HG03558 (cell line): ENCODE measurements around the gene GNAL.
A peak's percentile ranks its signal among the peaks of the same experiment; 100 is the strongest.

Experiments
- ATAC-seq: cut with Tn5 transposase; IDR thresholded peaks from one replicate; pipeline ENCODE4 v1.9.1; 2021; ENCODE audit warnings: moderate number of reproducible peaks; ENCODE audit not compliant: unreplicated experiment; ENCODE audit errors: extremely low read depth

GNAL gene

DNA sequence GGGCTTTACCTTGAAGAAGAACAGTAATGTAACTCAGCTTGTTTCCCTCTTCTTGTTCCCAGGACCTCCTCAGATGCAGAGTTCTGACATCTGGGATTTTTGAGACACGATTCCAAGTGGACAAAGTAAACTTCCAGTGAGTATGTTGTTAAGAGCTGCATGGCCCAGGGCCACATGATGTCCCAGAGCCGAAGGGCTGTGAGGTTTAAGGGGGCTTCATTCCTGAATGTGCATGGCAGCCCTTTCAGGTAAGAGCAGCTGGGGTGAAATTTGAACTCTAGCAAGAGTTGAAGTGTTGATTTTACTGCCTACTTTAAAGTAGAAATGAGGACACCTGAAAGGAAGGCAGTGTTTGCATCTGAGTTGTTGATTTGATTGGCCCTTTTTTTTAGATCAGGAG lies 175.4 kb downstream of the GNAL start:
- ATAC-seq = no peak

DNA sequence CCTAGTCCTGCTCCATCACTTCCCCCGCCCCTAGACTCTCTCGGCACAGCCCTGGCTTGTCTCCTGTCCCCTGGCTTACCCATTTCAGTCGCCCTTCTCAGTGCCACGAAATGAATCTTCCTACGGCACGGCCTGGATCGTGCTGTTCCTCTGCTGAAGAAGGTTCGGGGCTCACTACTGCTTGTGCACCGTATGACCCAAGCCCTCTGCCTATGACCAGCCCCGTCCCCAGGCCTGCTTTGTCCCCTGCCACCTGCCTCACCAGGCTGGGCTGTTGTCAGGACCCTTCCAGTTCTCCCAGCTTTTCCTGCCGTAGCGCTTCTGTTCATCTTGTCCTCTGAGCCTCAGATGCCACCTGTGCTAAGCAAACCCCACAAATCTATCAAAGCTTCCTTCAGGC lies 176.0 kb downstream of the GNAL start:
- ATAC-seq = no peak

DNA sequence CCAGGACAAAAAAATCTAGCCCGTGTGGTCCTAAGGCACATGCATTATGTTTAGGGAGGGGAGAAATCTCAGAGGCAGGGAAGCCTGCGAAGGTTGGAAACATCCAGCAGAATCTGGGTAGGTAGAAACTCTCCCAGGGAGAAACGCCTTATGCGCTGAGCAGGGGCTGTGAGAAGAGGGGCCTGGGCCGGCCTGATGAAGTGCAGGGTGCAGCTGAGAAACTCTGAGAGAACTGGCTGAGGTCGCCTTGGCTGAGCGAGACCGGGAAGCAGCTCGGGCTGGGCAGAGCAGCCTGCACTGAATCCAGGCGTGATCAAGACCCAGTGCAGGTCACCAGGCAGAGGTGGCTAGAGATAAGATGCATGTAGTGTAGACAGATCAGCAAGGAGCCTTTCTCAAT lies 177.3 kb downstream of the GNAL start:
- ATAC-seq = no peak

DNA sequence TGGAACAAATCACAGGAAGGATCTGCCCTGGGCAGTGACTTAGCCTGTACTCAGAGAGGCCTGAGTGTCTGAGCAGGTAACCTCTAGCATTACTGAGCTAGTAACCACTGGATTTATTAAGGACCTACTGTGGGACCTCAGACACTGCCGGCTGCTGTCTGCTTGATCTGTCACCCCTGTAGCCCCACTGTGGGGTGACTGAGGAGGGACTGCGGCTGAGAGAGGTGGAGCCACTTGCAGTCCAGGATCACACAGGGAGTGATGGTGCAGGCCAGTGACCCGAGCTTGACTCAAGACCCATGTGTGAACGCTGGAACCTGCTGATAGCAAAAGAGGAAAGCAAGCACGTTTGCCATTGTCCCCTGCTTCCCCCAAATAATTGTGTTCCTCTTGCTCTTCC lies 177.7 kb downstream of the GNAL start:
- ATAC-seq = no peak

DNA sequence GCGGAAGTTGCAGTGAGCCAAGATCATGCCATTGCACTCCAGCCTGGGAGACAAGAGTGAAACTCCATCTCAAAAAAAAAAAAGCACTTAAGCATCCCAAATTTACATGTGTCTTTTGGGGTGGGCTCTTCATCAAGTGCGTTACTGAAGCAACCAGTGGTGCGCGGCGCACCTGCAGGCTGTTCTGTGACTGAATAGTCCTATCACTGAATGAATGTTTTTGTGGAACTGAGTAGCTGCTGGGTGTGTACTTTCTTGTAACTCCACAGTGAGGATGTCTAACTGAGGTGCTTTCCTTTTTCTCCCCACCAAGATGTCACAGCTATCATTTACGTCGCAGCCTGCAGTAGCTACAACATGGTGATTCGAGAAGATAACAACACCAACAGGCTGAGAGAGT lies 179.2 kb downstream of the GNAL start:
- ATAC-seq = no peak

DNA sequence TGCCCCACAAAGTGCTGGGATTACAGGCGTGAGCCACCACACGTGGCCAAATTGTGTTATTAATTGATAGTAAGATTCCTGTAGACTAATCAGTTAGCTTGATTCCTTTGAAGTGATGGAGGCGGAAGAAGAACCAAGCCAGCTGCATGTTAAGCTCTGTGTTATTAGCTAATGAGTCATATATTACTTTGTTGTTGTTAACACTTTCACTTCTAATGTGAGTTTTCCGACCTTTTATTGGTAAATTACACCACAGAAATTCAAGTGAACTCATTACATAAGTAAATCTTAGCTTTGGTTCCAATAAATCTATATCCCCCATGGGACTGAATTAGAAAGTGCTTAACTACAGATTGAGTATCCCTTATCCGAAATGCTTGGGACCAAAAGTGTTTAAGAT lies 182.4 kb downstream of the GNAL start:
- no peak for ATAC-seq

DNA sequence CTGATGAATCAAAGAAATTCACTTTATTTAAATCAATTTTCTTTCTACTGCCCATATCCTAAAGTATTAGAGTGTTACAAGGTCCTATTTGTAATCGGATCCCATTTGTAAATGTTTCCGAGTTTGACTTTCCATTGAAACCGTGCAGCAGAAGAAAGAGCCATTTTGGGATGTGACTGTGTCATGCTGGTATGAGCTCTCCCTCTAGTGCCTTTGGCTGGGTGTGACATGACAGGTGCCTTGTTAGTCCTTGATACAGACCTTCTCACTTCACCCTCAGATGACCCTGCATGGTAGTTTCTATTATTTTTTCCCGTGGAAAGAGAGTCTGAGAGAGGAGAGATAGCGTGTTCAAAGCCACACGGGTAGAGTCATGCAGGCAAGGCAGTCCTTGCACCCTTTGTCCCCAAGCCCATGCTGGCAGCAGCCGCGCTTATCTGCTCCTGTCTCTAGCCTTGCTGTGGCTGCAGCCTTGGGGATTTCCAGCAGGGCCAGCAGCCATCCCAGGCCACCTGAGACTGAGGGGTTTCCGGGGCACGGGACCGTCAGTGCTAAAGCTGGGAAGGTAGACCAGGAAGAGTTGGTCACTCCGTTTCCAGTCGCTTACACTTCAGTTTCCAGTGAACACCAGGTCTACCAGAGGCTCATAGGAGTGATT lies 183.5 kb downstream of the GNAL start:
- no peak for ATAC-seq

DNA sequence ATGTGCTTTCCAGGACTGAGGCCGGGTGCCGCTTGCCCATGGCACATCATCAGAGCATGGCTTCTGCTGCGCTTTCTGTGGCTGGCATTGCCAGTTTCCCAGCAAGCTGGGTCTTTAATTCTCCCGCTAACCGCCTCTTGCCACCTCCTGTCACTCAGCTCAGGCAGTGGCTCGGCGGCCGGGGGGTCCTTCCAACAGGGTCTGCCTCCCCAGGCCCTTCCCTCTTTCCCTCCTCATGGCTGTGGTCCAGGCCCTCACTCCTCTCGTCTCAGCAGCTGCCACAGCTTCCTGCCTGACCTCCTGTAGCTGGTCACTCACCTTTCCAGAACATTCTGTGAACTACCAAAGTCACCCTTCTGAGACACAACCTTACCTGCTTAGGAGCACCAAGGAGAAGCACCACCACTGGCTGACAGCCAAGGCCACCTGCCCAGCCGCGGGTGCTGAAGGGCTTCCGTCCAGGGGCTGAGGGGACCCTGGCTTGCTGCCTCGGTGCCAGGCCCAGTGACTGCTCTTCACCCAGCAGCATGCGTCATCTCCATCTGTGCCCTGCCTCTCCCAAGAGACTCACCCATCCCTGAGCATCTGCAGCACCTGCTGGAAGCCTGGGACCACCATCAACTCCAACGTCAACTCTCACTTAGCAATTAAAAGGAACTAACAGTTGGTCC lies 184.7 kb downstream of the GNAL start:
- no peak for ATAC-seq

DNA sequence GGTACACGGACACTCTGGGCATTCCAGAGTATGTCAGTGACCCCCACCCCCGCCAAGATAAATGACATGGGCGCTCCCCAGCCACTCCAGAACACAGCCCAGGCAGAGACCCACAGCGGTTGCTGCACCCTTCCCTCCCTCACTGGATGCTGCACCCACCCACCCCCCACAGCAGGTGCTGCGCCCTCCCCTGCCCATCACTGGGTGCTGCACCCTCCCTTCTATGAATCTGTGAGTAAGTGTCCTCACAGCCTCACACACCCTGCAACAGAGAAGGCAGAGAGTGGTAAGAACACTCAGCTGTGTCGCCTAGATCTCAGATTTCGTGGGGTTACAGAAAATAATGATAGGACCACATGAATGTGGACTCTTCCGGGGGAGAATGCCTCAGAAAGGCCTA lies 185.6 kb downstream of the GNAL start:
- ATAC-seq = no peak

DNA sequence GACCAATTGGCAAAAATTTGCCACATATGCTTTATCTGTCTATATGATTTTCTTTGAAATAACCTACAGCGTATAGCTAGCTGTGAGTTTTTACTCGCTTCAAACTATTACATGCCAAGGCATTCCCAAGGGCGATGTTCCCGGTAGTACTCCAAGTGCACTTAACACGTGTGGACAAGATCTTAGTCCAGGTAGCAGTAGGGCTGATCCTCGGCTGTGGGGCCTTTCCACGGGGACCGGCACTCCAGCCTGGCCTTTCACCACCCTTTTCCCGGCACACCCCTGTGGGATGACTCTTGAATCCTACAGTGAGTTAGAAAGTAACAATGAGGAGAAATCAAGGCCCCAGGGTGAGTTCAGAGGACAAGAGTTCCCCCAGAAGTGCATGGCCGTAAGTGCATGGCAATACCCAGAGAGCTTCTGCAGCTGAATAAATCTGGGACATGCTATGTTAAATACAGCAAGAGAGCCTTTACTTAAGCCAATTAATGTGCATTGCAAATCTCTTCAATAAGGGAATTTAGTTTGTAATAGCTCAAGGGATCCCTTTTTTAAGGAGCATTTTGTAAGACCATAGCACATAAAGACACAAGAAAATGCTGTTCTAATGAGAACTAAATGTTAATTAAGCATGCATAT lies 188.6 kb downstream of the GNAL start:
- ATAC-seq = no peak

DNA sequence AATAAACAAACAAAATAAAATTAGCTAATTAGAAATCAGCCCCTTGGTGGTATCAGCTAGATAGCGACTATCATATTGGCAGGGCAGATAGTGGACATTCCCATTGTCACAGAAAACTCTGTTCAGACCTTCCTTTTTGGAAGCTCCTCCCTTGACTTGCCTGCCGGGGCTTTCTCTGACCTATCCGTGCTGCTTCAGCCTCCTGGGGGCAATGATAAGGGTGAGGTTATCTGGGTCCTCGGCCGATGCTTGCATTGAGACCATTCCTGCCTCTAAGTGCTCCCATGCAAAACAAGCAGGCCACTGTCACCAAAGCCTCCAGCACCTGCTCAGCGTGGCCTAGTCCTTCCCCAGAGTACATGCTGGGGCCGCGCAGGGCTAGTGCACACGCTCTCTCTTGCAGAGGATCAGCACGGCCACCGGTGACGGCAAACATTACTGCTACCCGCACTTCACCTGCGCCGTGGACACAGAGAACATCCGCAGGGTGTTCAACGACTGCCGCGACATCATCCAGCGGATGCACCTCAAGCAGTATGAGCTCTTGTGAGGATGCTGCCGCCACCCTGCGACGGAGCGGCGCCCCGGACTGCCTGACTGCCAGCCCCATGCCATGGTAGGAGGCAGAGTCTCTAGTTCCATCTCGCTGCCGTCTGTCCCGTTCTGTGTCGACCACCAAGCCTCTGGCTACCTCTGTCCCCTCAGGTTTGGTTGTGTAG lies 191.7 kb downstream of the GNAL start:
- no peak for ATAC-seq

DNA sequence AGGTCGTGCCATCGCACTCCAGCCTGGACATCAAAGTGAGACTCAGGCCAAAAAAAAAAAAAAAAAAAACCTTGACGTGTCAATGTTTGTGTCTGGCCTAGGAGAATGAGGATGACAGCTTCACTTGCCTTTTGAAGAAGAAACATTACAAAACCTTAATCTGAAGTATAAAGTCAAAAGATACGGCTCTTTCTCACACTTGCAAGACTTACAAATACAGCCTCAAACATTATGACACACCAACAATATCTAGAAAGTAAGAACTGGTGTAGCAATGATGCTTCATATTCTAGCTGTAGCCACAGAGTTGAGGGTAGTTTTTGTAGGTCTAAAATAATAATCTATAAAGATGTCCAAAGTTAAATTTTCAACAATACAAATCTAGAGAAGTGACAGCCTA lies 193.6 kb downstream of the GNAL start:
- no peak for ATAC-seq

DNA sequence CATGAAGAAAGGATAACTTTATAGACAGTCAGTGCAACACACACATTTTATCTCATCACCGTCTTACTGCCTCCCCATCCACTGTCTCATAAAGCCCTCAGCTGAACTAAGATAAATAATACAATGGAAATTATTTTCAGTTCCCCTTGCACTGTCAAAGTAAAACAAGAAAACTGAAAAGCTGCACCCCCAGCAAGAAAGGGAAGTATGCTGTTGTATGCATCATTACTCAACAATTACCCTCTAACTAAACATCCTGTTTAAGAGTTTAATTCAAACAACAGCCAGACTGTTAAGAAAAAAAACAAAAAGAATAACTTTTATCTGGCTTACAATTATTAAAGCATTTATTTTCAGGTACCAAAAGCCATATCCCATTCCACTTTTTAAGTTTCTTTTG lies 194.1 kb downstream of the GNAL start:
- ATAC-seq = peak; percentile 77

DNA sequence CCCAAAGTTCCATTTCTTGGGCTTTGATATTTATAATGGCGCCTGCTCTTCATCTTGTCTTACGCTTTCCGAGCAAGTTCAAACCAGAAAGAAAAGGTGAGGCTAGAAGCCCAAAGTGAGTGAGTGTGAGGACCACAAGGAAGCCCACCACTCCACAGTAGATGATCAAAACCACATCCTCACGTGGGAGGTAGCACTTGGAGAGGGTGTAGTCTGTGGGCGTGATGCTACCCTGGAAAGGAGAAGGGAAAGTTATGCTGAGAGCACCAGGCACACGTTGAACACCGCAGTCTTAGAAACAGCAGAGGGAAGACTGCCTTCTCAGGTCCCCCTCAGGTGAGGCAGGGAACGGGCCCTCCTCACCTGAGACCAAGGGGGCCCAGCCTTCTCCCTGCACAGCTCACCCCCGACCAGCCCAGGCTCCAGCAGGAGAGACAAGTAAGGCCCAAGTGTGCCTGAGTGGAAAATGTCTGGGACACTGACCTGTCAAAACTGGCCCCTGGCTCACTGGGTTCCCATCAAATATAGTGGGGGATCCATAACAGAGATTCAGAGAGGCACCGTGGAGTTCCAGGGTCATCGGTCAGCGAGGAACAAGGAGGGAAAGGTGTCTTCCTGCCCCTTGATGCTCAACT lies 195.4 kb downstream of the GNAL start:
- no peak for ATAC-seq

DNA sequence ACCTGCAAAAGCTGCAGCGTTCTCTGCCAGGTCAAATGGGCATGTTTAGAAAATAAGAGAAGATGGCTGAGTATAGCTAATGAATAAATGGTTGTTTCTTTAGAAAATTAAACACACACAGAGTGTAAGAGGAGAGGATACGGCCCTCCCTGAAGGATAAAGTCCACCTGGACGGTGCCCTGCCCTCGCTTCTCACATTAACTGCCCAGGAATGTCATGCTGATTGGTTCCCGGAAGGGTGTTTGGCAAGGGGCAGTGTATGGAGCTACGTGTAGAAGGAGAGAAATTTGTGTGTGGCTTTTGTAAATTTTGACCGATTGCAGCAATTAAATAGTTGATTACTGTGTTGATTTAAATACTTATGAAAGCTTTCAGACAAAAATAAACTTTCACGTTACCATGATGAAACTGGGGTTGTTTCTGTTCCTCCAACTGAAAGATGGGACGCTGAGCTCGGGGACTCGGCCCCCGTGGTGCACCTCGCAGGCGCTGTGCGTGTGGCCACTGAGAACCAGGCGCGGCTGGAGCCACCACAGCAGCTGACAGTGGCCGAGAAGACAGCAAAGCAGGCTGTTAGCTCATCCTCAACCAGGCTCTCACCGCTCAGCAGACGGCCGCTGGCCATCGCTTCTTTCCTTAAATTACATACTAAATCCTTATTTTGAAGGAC lies 196.3 kb downstream of the GNAL start:
- ATAC-seq = no peak

DNA sequence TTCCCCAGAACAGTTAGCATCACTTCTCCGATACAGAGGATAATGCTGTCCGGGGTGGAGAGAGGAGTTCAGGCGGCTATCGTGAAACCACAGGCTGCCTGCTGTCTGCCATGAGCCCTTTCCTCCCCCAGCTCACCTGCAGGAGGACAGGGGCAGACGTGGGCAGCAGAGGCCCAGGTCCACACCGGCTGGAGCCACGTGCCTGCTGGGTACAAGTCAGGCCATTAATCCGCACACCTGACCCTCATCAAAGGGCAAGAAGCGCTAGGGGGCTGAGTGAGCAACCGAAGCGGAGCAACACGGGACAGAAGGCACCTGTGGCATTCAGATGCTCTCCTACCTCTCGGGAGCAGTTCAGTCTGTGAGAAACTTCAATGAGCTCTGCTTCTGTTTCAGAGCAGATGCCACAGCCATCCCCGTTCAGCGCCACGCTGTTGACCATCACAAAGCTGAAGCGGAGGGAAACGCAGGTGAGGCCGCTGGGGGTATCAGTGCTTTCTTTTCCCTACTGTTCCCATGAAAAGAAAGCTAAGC lies 197.6 kb downstream of the GNAL start:
- no peak for ATAC-seq

DNA sequence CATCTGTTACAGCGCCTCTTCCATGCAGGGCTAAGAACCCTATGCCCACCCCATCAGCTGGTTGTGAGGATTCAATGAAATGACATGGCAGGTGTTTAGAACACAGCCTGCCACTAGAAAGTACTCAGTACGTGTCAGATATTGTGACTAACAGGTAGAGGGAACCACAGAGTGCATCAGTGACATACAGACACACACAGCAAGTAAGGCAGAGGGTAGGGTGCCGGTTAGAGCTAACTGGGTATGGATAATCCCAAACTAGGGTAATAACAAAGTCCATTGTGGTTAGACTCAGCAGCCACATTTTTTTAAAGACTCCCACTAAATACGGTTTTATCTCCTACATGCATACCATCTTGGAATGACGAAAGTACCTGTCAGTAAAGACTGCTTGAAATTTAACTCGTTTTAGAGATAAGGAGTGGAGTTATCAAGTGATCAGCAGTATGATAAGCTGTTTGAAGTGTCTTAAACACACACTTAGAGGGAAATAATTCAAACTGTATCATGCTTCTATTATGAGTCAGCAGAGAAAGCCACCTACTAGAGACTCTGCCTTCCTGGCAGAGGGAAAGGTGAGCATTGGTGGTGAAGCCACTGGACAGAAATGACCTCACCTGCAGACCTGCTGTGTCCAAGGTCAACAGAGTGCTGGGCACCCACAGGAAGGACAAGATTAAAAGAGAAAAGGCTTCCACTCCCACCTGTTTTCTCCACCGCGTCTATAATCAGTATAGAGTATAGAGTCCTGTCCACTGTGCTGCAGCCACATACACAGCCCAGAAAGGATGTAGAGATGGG lies 198.5 kb downstream of the GNAL start:
- no peak for ATAC-seq

DNA sequence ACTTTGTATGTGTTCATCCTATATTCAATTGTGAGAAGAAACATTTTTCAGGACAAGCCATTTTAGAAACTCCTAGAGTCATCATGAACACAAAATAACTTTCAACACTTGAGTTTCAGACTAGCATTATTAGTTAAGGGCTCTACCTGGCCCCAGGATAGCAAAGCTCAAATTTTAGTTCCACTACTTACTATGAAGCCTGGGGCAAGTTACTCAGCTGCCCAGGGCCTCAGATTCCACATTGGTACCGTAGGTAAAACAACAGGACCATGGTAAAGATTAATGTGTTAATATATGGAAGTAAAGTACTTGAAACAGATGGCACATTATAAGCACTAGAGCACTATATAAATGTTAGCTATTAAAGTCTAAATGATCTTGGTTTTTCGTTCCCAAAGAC lies 199.7 kb downstream of the GNAL start:
- no peak for ATAC-seq

DNA sequence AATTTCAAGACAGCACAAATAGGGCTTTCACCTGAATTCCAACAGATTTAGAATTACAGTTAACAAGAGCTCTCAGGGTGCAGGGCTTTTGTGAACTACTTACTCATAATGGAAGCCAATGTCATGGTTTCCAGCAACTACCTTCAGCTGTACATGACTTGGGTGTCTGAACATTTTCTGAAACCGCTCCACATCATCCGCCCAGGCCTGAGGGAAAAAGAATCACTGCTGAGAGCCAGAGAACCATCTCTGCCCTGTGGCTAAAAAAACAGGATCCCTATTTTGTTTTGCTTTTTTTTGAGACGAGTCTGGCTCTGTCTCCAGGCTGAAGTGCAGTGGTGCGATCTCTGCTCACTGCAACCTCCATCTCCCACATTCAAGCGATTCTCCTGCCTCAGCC lies 200.2 kb downstream of the GNAL start:
- ATAC-seq = no peak
